ENCODE results near the gene RFX8.

Gene RFX8

GRCh38 chr2:101401326-101401665 is 73.6 kb downstream of the RFX8 start:
- Histone ChIP-seq H3K27me3 (ENCODE audit: insufficient read depth, low read length, poor library complexity) (no peaks in the 10 kb centered on the region), H3K4me1 (ENCODE audit: insufficient read depth, low read length) (no peaks in the 10 kb centered on the region), H3K79me2 (ENCODE audit: insufficient read depth, low read length) (no peaks in the 10 kb centered on the region), H3K4me3 (ENCODE audit: low read depth in 1 of 2, low read length in 2 of 2) (no peak overlapping the region), H3K9me3 (ENCODE audit: insufficient read depth, low read length, severe bottlenecking) (no peaks in the 10 kb centered on the region), H3K9ac (ENCODE audit: low read depth, low read length) (no peak overlapping the region), H4K20me1 (ENCODE audit: insufficient read depth, low read length) (no peaks in the 10 kb centered on the region), H3K27ac (ENCODE audit: low read length) (no peak overlapping the region), H3K36me3 (ENCODE audit: insufficient read depth, low read length) (peaks cover 23% of the 10 kb centered on the region), H2AFZ (ENCODE audit: low read depth, low read length) (no peak overlapping the region), H3K4me2 (ENCODE audit: insufficient read depth, low read length) (no peak overlapping the region)
- DNase-seq (no peak), ATAC-seq (ENCODE audit: insufficient read depth, low read depth) (no peak)
- TF ChIP-seq EZH2 (IDR thresholded peaks at IDR 0.05; ENCODE audit: borderline replicate concordance, low read depth, low read length, severe bottlenecking) (no peak), CTCF (IDR thresholded peaks at IDR 0.05; ENCODE audit: borderline replicate concordance, extremely low read depth, low read length, poor library complexity, severe bottlenecking) (no peak)

- TF ChIP-seq EZH2 (IDR thresholded peaks at IDR 0.05; ENCODE audit: borderline replicate concordance, low read depth, low read length, severe bottlenecking): no peak
- no peak for TF ChIP-seq CTCF (IDR thresholded peaks at IDR 0.05; ENCODE audit: borderline replicate concordance, extremely low read depth, low read length, poor library complexity, severe bottlenecking)
- H3K9ac ChIP-seq (ENCODE audit: low read depth, low read length): no peak overlapping the region
- ATAC-seq (ENCODE audit: insufficient read depth, low read depth): peak; percentile 52; the same call in 1 of the 3 replicates
Observed at GRCh38 chr2:101400506-101401325, 74.2 kb downstream of the RFX8 start.

GRCh38 chr2:101400048-101400447 is 74.9 kb downstream of the RFX8 start:
- H3K9ac ChIP-seq (ENCODE audit: low read depth, low read length): no peak overlapping the region
- TF ChIP-seq CTCF (IDR thresholded peaks at IDR 0.05; ENCODE audit: borderline replicate concordance, extremely low read depth, low read length, poor library complexity, severe bottlenecking) (no peak), EZH2 (IDR thresholded peaks at IDR 0.05; ENCODE audit: borderline replicate concordance, low read depth, low read length, severe bottlenecking) (no peak)
- H2AFZ ChIP-seq (ENCODE audit: low read depth, low read length): no peak overlapping the region
- peaks cover 23% of the 10 kb centered on the region for H3K36me3 ChIP-seq (ENCODE audit: insufficient read depth, low read length)
- H3K27me3 ChIP-seq (ENCODE audit: insufficient read depth, low read length, poor library complexity): no peaks in the 10 kb centered on the region
- no peaks in the 10 kb centered on the region for H3K4me1 ChIP-seq (ENCODE audit: insufficient read depth, low read length)
- no peaks in the 10 kb centered on the region for H4K20me1 ChIP-seq (ENCODE audit: insufficient read depth, low read length)
- no peak for ATAC-seq (ENCODE audit: insufficient read depth, low read depth)
- H3K4me2 ChIP-seq (ENCODE audit: insufficient read depth, low read length): no peak overlapping the region
- H3K79me2 ChIP-seq (ENCODE audit: insufficient read depth, low read length): no peaks in the 10 kb centered on the region
- H3K4me3 ChIP-seq (ENCODE audit: low read depth in 1 of 2, low read length in 2 of 2): no peak overlapping the region
- H3K27ac ChIP-seq (ENCODE audit: low read length): no peak overlapping the region
- no peaks in the 10 kb centered on the region for H3K9me3 ChIP-seq (ENCODE audit: insufficient read depth, low read length, severe bottlenecking)
- DNase-seq: no peak

More at GRCh38 chr2:101400506-101401325, 74.2 kb downstream of the RFX8 start:
- DNase-seq: no peak
- Histone ChIP-seq H3K27ac (ENCODE audit: low read length) (no peak overlapping the region), H3K4me3 (ENCODE audit: low read depth in 1 of 2, low read length in 2 of 2) (no peak overlapping the region), H4K20me1 (ENCODE audit: insufficient read depth, low read length) (no peaks in the 10 kb centered on the region), H3K36me3 (ENCODE audit: insufficient read depth, low read length) (peaks cover 23% of the 10 kb centered on the region), H3K9me3 (ENCODE audit: insufficient read depth, low read length, severe bottlenecking) (no peaks in the 10 kb centered on the region), H3K79me2 (ENCODE audit: insufficient read depth, low read length) (no peaks in the 10 kb centered on the region), H3K4me2 (ENCODE audit: insufficient read depth, low read length) (no peak overlapping the region), H3K27me3 (ENCODE audit: insufficient read depth, low read length, poor library complexity) (no peaks in the 10 kb centered on the region), H3K4me1 (ENCODE audit: insufficient read depth, low read length) (no peaks in the 10 kb centered on the region), H2AFZ (ENCODE audit: low read depth, low read length) (no peak overlapping the region)

Data from DND-41 (cell line).